CD8-positive, alpha-beta memory T cell (primary cell): ENCODE measurements around the gene FAM241B. TPM values are rescaled to one million over a fixed set of nuclear protein-coding genes. Genes with fewer than 3 reads are reported as not detected.

Experiments used
- CTCF ChIA-PET: fragments of 350-600 bp; sonication (Branson Sonifier 250); formaldehyde crosslinking; loops from one replicate; lab custom pipeline; 2021; ENCODE audit warnings: antibody characterized with exemption; lab: Charles Lee
- POLR2A ChIA-PET: fragments of 350-600 bp; sonication (Branson Sonifier 250); formaldehyde crosslinking; loops from one replicate; lab custom pipeline; 2021; ENCODE audit warnings: antibody characterized with exemption; lab: Charles Lee
- DNase-seq, 5 donors: peaks; one replicate each; pipeline versions ENCODE4 v3.0.0 to v3.0.0-alpha.2; 2020 to 2022; ENCODE audit warnings: mixed read lengths in 1 of 5
- H3K27ac ChIP-seq: one replicate; pipeline ENCODE4 v1.7.0; 2013; ENCODE audit warnings: low read depth, mild to moderate bottlenecking, low read length, moderate library complexity
- H3K27me3 ChIP-seq: 2 replicates; pipeline ENCODE4 v1.7.0; 2013; ENCODE audit warnings: low read length, mild to moderate bottlenecking; ENCODE audit not compliant: insufficient read depth, poor library complexity, severe bottlenecking
- H3K36me3 ChIP-seq: 2 replicates; pipeline ENCODE4 v1.7.0; 2013; ENCODE audit warnings: mild to moderate bottlenecking, low read length, moderate library complexity; ENCODE audit not compliant: insufficient read depth
- H3K4me1 ChIP-seq: 2 replicates; pipeline ENCODE4 v1.7.0; 2013; ENCODE audit warnings: mild to moderate bottlenecking, low read length, moderate library complexity; ENCODE audit not compliant: insufficient read depth
- H3K4me3 ChIP-seq: 2 replicates; pipeline ENCODE4 v1.7.0; 2013; ENCODE audit warnings: mild to moderate bottlenecking, low read length
- H3K9me3 ChIP-seq: 2 replicates; pipeline ENCODE4 v1.7.0; 2013; ENCODE audit warnings: mild to moderate bottlenecking, low read length
- H3K27ac Mint-ChIP-seq, 8 donors: one replicate each; pipeline ENCODE4 v1.8.0; 2020 to 2021; ENCODE audit warnings: mixed read lengths in 8 of 8, mild to moderate bottlenecking in 6 of 8, inconsistent platforms in 3 of 8, moderate library complexity in 3 of 8
- H3K27me3 Mint-ChIP-seq, 2 donors: one replicate each; pipeline ENCODE4 v1.8.0; 2020 to 2021; ENCODE audit warnings: mixed read lengths in 2 of 2, mild to moderate bottlenecking in 1 of 2, moderate library complexity in 1 of 2
- H3K36me3 Mint-ChIP-seq, 3 donors: one replicate each; pipeline ENCODE4 v1.8.0; 2020 to 2021; ENCODE audit warnings: mixed read lengths in 3 of 3, inconsistent platforms in 1 of 3, mild to moderate bottlenecking in 1 of 3
- H3K4me1 Mint-ChIP-seq, 3 donors: one replicate each; pipeline ENCODE4 v1.8.0; 2020 to 2021; ENCODE audit warnings: mixed read lengths in 3 of 3, inconsistent platforms in 1 of 3, mild to moderate bottlenecking in 1 of 3
- H3K4me3 Mint-ChIP-seq, 7 donors: one replicate each; pipeline ENCODE4 v1.8.0; 2020 to 2021; ENCODE audit warnings: mixed read lengths in 7 of 7, mild to moderate bottlenecking in 6 of 7, moderate library complexity in 4 of 7, inconsistent platforms in 2 of 7
- H3K9me3 Mint-ChIP-seq, 5 donors: one replicate each; pipeline ENCODE4 v1.8.0; 2020 to 2022; ENCODE audit warnings: mixed read lengths in 5 of 5, mild to moderate bottlenecking in 3 of 5, moderate library complexity in 2 of 5, inconsistent platforms in 1 of 5
- polyA plus RNA-seq: library from polyadenylated mRNA; unstranded; fragments of 300-500 nt; fragmentation: Illumina TruSeq; gene quantifications from one replicate; pipeline ENCODE4 v1.2.3, GENCODE V29; 2021
- total RNA-seq, 2 experiments: library from RNA; stranded (reverse); gene quantifications; one replicate each; pipeline ENCODE4 v1.2.3, GENCODE V29; 2021

Gene FAM241B
- total and polyA plus RNA-seq, 3 experiments from 2014 or later: 10.6 to 11.8 (median 10.8) TPM

DNA sequence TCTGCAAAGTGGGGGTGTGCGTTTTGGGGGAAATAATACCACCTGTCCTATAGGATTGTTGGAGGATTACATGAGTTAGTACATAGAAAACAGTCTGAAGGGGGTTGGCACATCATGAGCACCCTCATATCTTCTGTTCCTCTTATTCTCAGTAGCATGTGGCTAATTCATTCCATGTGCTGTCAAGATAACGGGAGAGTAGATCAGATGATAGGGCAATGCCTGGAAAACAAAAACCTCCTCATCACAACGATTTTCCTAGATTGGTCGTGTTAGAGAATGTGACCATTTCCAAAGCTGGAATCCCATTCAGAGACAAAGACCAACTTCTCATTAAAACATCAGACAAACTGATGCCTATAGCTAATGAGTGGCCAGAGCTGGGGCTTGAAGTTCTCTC lies 50.6 kb downstream of the FAM241B start:
- ChIA-PET CTCF (no interaction called here), POLR2A (no interaction called here)
- no peaks in the 10 kb centered on the region for H3K4me1 Mint-ChIP-seq
- no peaks in the 10 kb centered on the region for H3K9me3 ChIP-seq
- H3K36me3 ChIP-seq: no peaks in the 10 kb centered on the region
- no peak overlapping the region for H3K27ac Mint-ChIP-seq
- peaks cover 19 to 67% of the 10 kb centered on the region in 2 donors for H3K27me3 Mint-ChIP-seq
- H3K4me3 ChIP-seq: no peak overlapping the region
- H3K4me1 ChIP-seq: no peaks in the 10 kb centered on the region
- no peak for DNase-seq
- H3K27me3 ChIP-seq: peaks cover 4% of the 10 kb centered on the region
- H3K9me3 Mint-ChIP-seq: no peaks in the 10 kb centered on the region
- H3K36me3 Mint-ChIP-seq: no peaks in the 10 kb centered on the region
- H3K4me3 Mint-ChIP-seq: no peak overlapping the region
- no peak overlapping the region for H3K27ac ChIP-seq

DNA sequence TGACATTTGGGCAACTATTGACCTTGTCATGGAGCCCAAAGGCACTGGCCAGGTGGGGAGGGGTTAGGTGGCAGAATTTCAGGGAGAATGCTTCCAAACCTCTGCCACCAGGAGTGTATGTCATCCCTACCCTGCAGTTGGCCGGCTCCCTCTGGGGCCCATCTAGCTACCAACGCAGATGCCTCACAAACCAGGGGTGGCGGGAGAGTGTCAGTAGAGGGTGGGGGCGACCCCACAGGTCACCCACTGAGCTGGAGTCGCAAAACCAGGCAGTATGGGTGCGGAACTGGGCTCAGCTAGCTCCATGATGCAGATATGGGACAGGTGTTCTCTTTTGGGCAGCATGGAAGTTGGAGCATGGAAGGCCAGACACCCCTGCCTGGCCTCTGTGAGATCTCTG lies 51.4 kb downstream of the FAM241B start:
- no peak overlapping the region for H3K27ac ChIP-seq
- CTCF ChIA-PET: interaction anchor here (0.9 kb wide), 1 partner anchor 15 kb away, joined by 3 read pairs; no protein-coding TSS in a partner anchor
- POLR2A ChIA-PET: no interaction called here
- H3K27me3 ChIP-seq: peaks cover 4% of the 10 kb centered on the region
- Mint-ChIP-seq H3K27me3 (peaks cover 19 to 68% of the 10 kb centered on the region in 2 donors), H3K4me1 (no peaks in the 10 kb centered on the region), H3K27ac (no peak overlapping the region), H3K4me3 (no peak overlapping the region), H3K9me3 (no peaks in the 10 kb centered on the region), H3K36me3 (no peaks in the 10 kb centered on the region)
- no peak for DNase-seq
- no peaks in the 10 kb centered on the region for H3K36me3 ChIP-seq
- H3K9me3 ChIP-seq: no peaks in the 10 kb centered on the region
- H3K4me3 ChIP-seq: no peak overlapping the region
- no peaks in the 10 kb centered on the region for H3K4me1 ChIP-seq

DNA sequence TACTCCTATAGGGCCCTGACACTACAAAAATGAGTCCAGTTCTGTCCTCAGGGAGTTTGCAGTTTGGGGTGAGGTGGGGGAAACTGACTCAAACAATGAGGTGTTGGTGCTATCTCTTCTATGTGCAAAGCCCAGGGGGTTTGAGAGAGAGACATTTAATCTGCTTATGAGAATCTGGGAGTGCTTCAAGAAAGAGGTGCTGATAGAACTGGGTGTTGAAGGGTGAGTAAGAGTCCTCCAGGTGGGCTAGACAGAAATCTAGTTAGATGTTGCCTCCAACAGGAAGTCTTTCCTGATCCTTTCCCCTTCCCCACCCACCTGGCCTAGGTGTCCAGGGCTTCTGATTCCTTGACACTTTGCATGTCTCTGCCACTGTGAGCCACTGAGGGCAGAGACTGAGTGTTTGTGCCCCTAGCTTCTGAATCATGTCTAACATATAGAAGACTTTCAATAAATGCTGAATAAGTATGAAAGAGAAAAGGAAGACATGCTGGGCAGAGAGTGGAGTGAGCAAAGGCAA lies 53.0 kb downstream of the FAM241B start:
- no peaks in the 10 kb centered on the region for H3K36me3 ChIP-seq
- H3K36me3 Mint-ChIP-seq: no peaks in the 10 kb centered on the region
- no peak for DNase-seq
- no peaks in the 10 kb centered on the region for H3K9me3 Mint-ChIP-seq
- ChIA-PET POLR2A (no interaction called here), CTCF (interaction anchor here (1.2 kb wide), 1 partner anchor 9 kb away, joined by 5 read pairs; no protein-coding TSS in a partner anchor)
- H3K4me3 Mint-ChIP-seq: no peak overlapping the region
- H3K27ac Mint-ChIP-seq: no peak overlapping the region
- H3K4me3 ChIP-seq: no peak overlapping the region
- peaks cover 20 to 66% of the 10 kb centered on the region in 2 donors for H3K27me3 Mint-ChIP-seq
- no peaks in the 10 kb centered on the region for H3K4me1 Mint-ChIP-seq
- H3K9me3 ChIP-seq: no peaks in the 10 kb centered on the region
- H3K4me1 ChIP-seq: no peaks in the 10 kb centered on the region
- peaks cover under 1% of the 10 kb centered on the region for H3K27me3 ChIP-seq
- H3K27ac ChIP-seq: no peak overlapping the region

Other genes with a start within 250 kb of the FAM241B start
- gene TACR2, start 213.3 kb upstream of the FAM241B start, total RNA-seq: not detected
- gene TACR2, start 213.3 kb upstream of the FAM241B start, polyA plus RNA-seq: not detected
- gene TSPAN15, start 178.8 kb upstream of the FAM241B start, total RNA-seq: 1 to 10 TPM; 1.4 to 2.4 TPM
- 20.2 TPM for gene TSPAN15, start 178.8 kb upstream of the FAM241B start, polyA plus RNA-seq
- gene NEUROG3, start 56.8 kb upstream of the FAM241B start, total RNA-seq: not detected
- gene NEUROG3, start 56.8 kb upstream of the FAM241B start, polyA plus RNA-seq: 0.15 TPM
- gene COL13A1, start 171.7 kb downstream of the FAM241B start, total RNA-seq: not detected
- not detected for gene COL13A1, start 171.7 kb downstream of the FAM241B start, polyA plus RNA-seq